Mononuclear cell (primary cell): ENCODE measurements around the gene ADM2. TPM values are rescaled to one million over a fixed set of nuclear protein-coding genes. Genes with fewer than 3 reads are reported as not detected.

Source experiments
- H3K27me3 ChIP-seq: 2 replicates; pipeline ENCODE4 v1.6.0; 2011; ENCODE audit warnings: low read length, control low read depth; ENCODE audit not compliant: insufficient read depth
- H3K4me1 ChIP-seq: 2 replicates; pipeline ENCODE4 v1.5.1; 2011; ENCODE audit warnings: mild to moderate bottlenecking, low read length, control low read depth; ENCODE audit not compliant: insufficient read depth
- H3K4me3 ChIP-seq: 2 replicates; pipeline ENCODE4 v1.5.1; 2011; ENCODE audit warnings: mild to moderate bottlenecking, low read length, moderate library complexity
- H3K9me3 ChIP-seq: 2 replicates; pipeline ENCODE4 v1.5.1; 2011; ENCODE audit warnings: low read depth, mild to moderate bottlenecking, control low read depth, low read length
- total RNA-seq: library from RNA; depleted of rRNA; stranded (reverse); fragments of >200 nt; gene quantifications from one replicate; pipeline ENCODE4 v1.2.3, GENCODE V29; 2012

ADM2 gene
- total RNA-seq, 1 donor: 0.31 TPM

DNA sequence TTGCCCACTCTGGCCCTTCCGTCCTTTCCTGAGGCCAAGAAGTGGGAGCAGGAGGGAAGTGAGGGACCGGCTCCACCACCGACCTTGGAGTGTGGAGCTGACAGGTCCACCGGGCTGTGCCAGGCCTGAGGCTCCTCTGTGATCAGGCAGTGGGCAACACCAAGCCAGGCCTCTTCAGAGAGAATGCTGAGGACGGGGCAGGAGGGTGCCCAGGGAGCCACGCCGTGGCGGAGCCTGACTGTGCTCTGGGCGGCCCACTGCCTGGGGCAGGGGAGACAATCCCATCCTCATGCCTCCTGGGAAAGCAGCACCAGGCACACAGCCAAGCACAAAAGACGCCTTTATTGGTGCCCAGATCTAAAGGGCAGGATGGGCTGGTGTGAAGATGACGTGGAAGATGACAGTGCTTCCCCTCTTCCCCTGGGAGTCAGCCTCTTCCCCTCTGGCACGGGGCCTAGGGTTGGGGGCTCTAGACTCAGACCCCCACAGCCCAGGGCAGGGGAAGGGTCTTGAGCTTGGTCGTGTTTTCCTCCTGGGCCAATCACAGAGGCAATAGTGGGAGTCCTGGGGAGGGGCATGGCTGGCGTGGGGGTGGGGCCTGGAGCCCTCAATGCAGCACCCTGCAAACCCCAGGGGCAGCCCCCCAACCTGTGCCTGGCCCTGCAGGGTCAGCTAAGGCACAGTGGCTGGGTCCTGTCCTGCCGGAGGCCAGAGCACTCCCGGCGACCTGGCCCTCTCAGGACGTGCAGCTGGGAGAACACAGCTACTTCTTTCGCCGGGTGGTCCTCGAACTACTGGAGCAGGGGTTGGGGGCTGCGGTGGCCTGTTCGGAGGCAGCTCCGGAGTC is 21.5 kb downstream of the ADM2 start:
- Histone ChIP-seq H3K4me3 (no peak overlapping the region), H3K27me3 (no peaks in the 10 kb centered on the region), H3K9me3 (no peaks in the 10 kb centered on the region), H3K4me1 (peaks cover 16% of the 10 kb centered on the region)

DNA sequence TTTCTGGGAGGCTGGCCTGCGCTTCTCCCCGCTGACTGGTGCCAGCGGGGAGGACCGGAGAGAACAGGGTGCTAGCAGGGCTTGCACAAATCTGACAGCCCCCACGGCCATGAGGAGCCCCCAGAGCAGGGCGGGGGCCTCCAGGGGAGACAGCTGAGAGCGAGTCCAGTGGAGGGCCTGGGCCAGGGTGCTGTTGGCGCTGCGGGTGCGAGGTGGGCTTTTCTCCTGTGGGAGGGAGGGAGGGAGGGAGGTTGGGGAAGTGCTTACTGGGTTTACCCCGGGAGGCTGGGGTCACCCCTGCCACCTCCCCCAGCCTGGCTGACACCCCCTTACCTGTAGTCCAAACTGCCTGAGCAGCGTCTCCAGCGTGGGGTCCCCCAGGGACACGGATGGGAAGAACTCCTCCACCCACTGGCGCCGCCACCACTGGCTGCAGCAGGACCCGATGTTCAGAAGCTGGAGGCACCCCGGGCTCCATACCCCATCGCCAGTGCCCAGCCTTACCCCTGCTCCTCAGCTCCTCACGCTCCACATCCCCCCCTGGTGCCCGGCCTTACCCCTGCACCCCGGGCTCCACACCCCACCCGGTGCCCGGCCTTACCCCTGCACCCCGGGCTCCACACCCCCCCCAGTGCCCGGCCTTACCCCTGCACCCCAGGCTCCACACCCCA is 22.3 kb downstream of the ADM2 start:
- Histone ChIP-seq H3K4me3 (no peak overlapping the region), H3K27me3 (no peaks in the 10 kb centered on the region), H3K4me1 (peaks cover 14% of the 10 kb centered on the region), H3K9me3 (no peaks in the 10 kb centered on the region)

DNA sequence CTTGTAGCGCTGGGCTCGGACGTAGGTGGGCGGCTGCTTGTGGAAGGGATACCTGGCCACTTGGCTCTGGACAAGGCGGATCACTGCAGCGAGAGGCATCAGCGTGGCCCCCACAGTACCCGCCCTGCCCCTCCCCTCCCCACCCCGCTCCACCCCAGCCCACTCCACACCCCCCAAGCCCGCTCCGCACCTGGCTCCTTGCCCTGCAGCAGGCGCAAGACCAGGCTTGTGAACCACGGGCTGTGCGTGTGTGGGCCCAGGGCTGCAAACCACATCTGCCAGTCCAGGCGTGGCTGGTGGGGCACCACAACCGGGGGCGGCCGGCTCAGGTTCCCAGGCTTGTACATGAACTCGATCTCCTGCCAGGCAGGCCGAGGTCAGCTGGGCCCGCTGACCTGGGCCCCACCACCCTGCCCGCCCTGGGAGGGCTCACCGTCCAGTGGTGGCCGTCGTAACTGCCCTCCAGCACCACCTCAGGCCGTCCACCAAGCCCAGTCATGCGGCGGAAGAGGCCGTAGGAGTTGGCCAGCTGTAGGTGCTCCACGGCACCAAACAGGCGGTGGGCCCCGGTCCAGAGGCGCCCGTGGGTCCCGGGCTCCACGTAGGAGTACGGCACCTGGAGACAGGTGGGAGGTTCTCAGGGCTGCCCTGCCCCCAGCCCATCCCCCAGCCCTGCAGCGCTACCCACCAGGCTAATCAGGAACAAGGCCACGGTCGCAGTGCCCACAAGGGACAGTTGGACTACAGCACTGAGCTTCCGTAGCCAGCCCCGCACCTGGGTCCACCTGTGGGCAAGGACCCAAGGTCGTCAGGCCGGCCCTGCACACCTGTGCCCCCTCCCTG is 23.2 kb downstream of the ADM2 start:
- Histone ChIP-seq H3K4me3 (no peak overlapping the region), H3K27me3 (no peaks in the 10 kb centered on the region), H3K4me1 (peaks cover 24% of the 10 kb centered on the region), H3K9me3 (no peaks in the 10 kb centered on the region)

DNA sequence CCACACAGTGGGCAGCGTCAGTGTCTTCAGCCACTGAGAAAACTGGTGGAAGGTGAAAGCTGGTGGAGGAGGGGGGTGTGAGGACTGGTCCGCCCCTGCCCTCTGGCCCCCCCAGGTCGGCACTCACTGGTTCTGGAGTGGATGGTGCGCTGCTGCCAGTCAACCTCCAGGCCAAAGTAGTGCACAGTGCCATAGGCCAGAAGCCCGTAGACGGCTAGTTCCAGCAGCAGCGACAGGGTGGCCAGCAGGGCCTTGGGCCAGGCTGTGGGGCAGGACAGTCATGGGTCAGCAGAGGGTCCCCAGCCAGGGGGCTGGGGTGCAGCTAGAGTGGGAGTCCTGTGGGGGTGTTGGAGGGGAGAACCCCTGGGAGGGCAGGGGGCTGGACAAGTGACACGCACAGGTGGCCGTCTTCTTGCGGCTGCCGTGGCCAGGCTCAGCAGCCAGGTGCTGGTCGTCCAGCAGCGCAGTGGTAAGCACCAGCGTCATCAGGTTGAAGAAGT is 24.0 kb downstream of the ADM2 start:
- Histone ChIP-seq H3K4me1 (peaks cover 25% of the 10 kb centered on the region), H3K27me3 (no peaks in the 10 kb centered on the region), H3K9me3 (no peaks in the 10 kb centered on the region), H3K4me3 (no peak overlapping the region)

DNA sequence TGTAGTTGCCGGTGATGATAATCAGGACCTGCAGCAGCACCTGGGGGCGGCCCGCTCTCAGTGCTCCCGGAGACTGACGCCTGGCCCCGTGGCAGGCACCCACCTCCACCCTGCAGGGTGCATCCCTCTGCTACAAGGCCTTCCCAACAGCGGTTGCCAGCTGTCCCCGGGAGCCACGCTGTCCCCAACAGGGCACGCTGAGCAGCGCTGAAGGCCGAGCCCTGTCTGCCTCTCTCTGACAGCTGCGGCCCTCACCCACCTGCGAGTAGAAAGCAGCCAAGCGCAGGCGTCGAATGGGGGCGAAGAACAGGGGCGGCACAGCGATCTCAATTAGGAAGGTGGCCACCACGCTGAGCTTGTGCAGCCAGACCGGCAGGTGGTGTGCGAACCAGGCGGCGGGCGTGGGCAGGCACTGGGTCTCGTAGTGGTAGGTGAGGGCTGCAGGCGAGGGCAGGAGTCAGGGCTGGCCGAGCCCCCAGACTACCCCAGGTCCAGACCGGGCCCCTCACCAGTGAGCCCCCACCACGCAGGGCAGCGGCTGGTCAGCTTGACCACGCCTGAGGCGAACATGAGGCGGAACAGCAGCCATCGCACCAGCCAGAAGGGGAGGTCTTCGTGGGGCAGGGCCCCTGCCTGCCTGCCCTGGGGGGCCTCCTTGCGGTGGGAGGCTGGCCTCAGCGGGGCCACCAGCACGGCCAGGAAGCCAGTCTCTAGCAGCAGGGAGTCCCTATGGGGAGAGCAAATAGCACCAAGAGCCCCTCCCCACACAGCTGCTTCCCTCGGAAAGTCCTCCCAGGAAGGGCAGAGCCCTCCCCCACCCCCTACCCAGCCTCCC is 24.6 kb downstream of the ADM2 start:
- peaks cover 25% of the 10 kb centered on the region for H3K4me1 ChIP-seq
- H3K27me3 ChIP-seq: no peaks in the 10 kb centered on the region
- no peak overlapping the region for H3K4me3 ChIP-seq
- no peaks in the 10 kb centered on the region for H3K9me3 ChIP-seq

DNA sequence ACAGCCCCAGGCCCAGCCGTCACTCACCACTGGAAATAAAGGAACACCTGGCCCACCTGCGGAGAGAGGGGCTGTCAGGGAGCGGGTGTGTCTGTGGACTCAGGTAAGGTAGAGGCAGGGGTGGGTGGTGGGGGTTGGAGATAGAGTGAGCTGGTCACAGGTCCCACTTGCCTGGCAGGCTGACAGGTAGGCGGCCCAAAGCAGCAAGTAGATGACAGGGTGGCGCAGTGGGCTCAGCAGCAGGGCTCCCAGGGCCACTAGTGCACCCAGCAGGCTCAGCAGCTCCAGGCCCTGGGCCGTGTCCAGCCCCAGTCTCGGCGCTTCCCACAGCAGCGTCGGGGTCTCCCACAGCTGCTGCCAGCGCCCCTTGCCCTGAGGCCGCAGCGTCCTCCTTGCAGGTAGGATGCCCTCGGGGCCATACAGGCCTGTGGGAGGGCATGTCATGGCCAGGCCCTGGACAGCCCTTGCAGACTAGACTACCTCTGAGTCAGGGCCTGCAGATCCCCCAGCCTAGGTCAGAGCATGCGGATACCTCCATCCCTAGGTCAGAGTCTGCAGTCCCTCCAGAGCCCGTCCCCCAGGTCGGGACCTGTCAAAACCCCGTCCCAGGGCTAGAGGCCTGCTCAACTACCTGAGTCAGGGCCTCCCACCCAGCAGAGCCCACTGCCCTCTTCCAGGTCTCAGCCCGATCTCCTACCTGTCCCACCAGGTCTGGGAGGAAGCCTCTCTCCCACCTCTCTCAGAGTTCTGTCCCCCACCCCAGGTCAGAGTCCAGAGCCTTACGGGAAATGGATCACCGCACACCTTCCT is 25.5 kb downstream of the ADM2 start:
- Histone ChIP-seq H3K4me1 (peaks cover 25% of the 10 kb centered on the region), H3K4me3 (peak overlapping the region; percentile 72), H3K27me3 (no peaks in the 10 kb centered on the region), H3K9me3 (no peaks in the 10 kb centered on the region)

DNA sequence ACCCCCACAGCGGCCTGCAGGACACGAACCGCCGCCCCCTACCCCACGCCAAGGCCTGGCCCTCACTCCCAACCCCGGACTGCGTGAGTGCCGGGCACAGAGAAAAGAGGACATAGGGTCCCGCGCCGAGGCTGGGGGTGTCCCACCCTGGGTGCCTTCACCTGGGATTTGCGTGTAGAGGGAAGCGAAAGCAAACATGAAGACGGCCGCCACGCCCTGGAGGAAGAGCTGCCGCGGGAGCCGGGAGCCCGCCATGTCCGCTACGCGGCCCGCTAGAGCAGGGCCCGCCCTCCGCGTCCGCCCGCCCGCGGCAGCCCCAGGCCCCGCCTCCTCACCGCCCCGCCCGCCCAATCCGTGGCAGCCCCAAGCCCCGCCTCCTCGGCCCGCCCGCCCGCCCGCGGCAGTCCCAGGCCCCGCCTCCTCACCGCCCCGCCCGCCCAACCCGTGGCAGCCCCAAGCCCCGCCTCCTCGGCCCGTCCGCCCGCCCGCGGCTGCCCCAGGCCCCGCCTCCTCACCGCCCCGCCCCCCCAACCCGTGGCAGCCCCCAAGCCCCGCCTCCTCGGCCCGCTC is 26.2 kb downstream of the ADM2 start, which contains the start of gene LMF2:
TSS of gene LMF2 (minus strand) at position 282 of the 570 bp plus-strand sequence. CDS start at position 255, 27 bp downstream.
- H3K4me1 ChIP-seq: peaks cover 25% of the 10 kb centered on the region
- no peaks in the 10 kb centered on the region for H3K27me3 ChIP-seq
- no peaks in the 10 kb centered on the region for H3K9me3 ChIP-seq
- peak within 1 kb of the TSS; percentile 72 for H3K4me3 ChIP-seq

DNA sequence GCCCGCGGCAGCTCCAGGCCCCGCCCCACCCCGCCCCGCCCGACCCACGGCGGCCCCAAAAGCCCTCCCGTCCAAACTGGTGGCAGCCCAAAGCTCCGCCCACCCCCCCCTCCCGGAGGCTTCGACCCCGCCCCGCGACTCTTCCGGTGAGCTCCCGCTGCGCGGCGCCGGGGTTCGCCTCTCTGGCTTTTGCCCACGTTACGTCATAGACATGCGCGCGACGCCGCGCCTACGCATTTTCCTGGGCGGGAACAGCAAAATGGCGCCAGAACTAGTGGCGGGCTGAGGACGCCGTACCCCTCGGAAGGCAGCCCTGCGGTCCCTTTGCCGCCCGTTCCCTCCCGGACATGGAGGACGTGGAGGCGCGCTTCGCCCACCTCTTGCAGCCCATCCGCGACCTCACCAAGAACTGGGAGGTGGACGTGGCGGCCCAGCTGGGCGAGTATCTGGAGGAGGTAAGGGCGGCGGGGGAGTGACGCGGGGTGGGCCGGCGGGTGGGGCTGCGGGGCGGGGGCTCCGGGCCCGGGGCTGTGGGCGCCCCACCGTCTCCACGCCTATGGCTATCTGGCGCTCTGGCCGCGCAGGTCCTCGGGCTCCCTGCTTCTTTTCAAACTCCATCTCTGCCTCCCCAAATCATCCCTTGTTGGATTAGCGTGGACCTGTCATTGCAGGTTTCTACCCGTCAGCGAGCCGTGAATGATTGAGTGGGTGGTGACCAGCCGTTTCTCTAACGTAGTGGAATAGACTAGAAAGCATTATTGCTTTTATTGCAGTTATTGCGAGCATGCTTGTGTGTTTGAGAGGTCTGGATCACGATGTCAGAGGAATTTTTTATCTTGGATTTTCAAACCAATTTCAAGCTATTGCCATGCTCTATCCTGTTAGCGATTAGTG is 26.9 kb downstream of the ADM2 start, which contains the start of gene NCAPH2:
TSS of gene NCAPH2 (plus strand) at position 234 of the 894 bp plus-strand sequence. CDS start at position 348, 114 bp downstream.
- Histone ChIP-seq H3K9me3 (no peaks in the 10 kb centered on the region), H3K4me1 (peaks cover 25% of the 10 kb centered on the region), H3K27me3 (no peaks in the 10 kb centered on the region), H3K4me3 (peak within 1 kb of the TSS; percentile 72)

DNA sequence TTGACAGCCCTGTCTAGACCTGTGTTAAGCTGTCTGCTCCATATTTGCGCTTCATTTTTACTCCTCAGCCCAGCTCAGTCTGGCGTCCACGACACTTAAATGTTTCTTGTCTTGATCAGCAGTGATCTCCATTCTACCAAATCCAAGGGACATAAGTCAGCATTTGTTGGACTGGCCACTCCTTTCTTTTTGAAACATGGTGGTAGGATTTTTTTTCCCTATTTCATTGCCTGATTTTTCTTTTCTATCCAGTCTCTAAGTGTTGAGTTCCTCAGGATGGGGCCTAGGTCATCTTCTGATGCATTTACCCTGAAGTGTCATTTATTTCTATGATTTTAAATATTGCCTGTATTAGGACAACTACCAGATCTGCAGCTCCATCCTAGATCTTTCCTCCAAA is 27.6 kb downstream of the ADM2 start:
- Histone ChIP-seq H3K4me3 (no peak overlapping the region), H3K9me3 (no peaks in the 10 kb centered on the region), H3K27me3 (no peaks in the 10 kb centered on the region), H3K4me1 (peaks cover 25% of the 10 kb centered on the region)

DNA sequence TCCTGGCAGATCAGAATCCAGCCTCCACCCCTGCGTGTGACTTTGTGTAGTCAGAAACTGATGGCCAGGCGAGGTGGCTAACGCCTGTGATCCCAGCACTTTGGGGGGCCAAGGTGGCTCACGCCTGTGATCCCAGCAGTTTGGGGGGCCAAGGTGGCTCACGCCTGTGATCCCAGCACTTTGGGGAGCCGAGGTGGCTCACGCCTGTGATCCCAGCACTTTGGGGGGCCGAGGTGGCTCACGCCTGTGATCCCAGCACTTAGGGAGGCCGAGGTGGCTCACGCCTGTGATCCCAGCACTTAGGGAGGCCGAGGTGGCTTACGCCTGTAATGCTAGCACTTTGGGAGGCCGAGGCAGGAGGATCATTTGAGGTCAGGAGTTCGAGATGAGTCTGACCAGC is 31.8 kb downstream of the ADM2 start:
- no peak overlapping the region for H3K4me3 ChIP-seq
- no peaks in the 10 kb centered on the region for H3K9me3 ChIP-seq
- peaks cover 13% of the 10 kb centered on the region for H3K4me1 ChIP-seq
- H3K27me3 ChIP-seq: no peaks in the 10 kb centered on the region

DNA sequence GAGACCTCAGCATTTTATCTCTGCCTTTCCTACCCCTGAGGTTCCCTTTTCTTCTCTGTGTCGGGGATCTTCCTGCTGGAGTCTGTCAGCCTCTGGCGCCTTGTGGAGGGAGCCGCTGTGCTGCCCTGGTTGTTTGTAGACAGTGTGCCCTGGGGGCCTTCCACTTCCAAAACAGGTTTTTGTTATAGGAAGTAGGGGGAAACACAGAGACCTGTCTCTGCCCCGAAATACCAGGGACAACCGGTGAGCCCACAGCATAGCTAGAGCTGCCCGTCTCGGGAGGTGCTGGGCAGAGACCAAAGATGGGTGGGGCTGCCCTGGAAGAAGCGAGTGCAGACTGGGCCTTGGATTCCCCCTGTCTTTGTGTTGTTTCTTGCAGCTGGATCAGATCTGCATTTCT is 34.7 kb downstream of the ADM2 start:
- H3K27me3 ChIP-seq: no peaks in the 10 kb centered on the region
- no peaks in the 10 kb centered on the region for H3K4me1 ChIP-seq
- H3K4me3 ChIP-seq: no peak overlapping the region
- H3K9me3 ChIP-seq: no peaks in the 10 kb centered on the region

DNA sequence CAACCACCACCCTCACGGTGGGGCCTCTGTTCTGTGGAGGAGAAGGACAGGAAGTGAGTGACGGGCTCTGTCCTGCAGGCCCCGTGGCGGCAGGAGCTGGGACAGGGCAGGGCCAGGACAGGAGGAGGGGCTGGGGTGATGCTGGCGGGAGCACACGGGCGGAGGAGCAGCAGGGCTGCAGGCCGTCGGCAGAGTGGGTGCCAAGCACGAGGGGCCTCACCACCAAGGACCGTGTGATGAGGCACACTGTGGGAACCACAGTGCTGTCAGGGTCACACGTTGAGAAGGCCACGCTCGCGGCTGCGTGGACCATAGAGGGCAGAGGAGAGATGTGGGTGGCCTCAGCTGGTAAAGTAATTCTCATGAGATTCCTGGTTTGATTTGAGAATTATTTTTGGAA is 35.5 kb downstream of the ADM2 start:
- Histone ChIP-seq H3K4me1 (no peaks in the 10 kb centered on the region), H3K27me3 (no peaks in the 10 kb centered on the region), H3K4me3 (no peak overlapping the region), H3K9me3 (no peaks in the 10 kb centered on the region)
